GM19468 (cell line): Measurements from ENCODE around the gene SPRYD3.

Source experiments
- ATAC-seq: cut with Tn5 transposase; IDR thresholded peaks from one replicate; pipeline ENCODE4 v1.9.1; 2021; ENCODE audit warnings: mild to moderate bottlenecking, moderate library complexity, moderate number of reproducible peaks; ENCODE audit not compliant: unreplicated experiment; ENCODE audit errors: extremely low read depth

The SPRYD3 gene

DNA sequence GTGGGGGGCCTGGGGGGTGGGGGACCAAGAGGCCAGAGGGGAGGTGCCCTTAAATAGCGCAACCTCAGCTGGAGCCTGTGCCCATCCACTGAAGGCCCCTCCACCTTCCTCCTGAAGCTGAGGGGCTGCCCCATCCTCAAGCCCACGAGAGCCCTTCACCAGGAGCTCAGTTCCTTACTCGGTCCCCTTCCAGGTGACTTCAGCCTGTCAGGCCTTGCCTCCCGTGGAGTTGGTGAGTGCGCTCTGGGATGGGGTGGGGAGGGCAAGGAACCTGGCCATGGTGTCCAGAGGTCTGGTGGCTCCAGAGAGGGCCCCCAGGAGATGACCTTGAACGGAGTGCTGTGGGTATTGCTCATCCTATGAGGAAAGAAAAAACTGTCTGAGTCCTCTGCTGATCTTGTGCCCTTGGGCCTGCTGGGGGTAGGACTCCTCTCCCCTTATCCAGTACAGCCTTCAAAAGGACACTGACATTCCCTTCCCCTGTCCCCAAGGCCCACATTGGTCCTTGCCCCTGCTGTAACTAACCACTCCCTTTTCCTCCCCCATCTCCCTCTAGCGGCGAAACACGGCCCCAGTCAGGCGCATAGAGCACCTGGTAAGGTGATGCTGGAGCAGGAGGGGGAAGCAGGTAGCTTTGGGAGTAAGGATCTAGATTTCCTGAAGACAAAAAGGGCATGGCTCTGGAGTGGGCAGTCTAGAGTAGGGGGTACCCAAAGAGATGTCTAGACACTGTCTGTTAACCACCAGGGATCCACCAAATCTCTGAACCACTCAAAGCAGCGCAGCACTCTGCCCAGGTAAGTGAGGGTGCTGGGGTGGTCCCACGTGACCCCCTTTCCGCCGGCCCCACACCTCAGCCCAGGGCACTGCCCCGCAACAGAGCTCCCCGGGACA is 25.7 kb downstream of the SPRYD3 start:
- no peak for ATAC-seq

DNA sequence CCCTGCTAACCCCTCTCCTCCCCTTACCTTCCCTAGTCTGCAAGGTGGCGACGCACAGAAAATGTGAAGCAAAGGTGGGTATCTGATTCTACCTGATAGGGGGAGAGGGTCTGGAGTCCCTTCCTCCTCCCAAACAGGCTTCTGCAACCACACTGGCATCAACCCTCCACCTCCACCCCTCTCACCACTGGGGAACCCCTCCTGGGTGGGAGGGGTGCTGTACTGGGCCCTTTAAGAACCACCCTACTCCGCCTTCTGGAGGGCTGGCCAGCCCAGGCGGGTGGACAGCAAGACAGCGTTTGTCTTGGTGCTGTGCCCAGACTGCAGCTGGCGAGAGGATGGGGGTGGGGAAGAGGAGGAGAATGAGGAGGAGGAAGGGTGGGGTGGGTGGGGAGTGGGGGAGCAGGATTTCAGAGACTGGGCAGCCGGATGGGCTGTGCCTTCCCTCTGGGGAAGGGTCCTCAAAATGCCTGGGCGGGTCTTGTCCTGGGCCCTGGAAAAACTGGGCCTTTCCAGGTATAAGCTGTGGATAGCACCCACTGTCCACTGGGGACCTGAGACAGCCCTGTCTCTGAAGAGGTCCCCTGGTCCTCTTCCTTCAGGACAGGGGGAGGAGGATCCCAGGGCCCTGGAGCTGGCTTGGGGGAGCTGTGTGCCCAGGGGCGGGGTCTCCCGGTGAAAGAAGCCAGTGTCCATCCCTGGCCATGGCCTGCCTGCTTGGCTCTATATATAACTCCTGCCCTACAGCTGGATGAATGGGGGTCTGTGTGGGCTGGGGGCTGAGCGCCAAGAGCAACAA is 26.6 kb downstream of the SPRYD3 start:
- ATAC-seq, result no peak

GRCh38 chr12:53051881-53052412 is 27.2 kb downstream of the SPRYD3 start:
- ATAC-seq, result no peak

- ATAC-seq, result no peak
Measured at GRCh38 chr12:53051058-53051880, 27.9 kb downstream of the SPRYD3 start.

DNA sequence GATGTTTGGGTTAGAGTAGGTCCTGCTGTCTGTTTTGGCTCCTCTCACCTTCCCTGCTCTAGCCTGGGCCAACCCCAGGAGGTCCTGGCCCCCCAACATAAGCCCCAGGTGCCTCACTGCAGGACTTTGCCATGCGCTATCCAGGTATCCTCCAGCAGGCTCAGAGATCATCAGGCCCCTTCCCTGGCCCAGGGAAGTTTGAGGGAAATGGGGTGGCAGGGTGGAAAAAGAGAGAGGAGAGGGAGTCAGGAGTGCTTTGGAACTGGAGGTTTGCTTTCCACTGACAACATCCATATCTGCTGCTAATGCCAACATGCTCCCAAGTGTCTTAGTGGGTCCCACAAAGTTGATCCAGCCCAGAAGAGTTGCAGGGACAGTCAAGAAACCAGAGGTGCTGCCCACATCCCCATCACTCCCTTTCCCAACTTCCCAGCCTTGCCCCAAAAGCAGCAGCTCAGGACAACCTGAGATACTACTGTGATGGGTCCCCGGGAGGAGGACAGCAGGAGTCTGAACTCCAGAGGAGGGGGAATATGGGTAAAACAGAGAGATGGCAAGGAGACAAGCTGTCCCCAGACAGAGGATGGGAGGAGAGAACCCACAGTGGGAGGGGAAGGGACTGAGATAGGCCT is 28.6 kb downstream of the SPRYD3 start:
- ATAC-seq, result no peak

DNA sequence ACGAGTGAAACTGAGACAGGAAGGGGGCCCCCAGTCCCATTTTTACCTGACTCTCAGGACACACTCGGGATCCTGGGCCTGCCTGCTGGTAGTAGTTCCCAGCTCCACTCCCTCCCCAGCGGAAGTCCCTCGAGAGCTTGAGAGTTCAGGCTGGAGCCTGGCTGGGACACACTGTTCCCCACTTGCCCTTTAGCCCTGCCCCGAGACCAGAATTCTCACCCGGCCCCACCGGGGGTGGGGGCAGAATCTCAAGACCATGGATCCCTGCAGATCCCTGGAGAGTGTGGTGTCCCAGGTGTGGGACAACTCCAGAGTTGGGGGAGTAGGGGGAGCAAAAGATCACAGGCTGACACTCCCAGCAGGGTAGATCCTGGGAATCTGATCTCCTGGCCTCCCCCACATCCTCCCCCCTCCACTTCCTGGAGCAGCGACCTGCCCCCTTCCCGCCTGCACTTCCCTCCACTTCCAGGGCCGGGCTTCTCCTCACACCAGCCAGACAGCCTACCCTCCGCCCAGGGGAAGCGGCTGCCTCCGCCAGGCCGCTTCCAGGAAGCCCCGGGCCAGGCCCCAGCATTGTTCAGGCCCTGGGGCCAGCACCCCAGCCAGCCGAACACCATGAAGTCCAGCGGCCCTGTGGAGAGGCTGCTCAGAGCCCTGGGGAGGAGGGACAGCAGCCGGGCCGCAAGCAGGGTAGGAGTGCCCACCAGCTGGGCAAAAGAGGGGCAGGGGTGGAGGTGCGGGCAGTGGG is 29.4 kb downstream of the SPRYD3 start, which contains the start of gene TNS2:
Gene TNS2, plus strand, starts transcription at position 495 of the 748 bp plus-strand sequence. Its CDS starts 121 bp downstream, at position 616.
- ATAC-seq, result no peak

GRCh38 chr12:53048780-53049401 is 30.3 kb downstream of the SPRYD3 start:
- no peak for ATAC-seq

GRCh38 chr12:53048033-53048779 is 31.0 kb downstream of the SPRYD3 start:
- ATAC-seq, result no peak

- ATAC-seq, result peak; percentile 30
Measured at GRCh38 chr12:53047221-53048032, 31.8 kb downstream of the SPRYD3 start.

DNA sequence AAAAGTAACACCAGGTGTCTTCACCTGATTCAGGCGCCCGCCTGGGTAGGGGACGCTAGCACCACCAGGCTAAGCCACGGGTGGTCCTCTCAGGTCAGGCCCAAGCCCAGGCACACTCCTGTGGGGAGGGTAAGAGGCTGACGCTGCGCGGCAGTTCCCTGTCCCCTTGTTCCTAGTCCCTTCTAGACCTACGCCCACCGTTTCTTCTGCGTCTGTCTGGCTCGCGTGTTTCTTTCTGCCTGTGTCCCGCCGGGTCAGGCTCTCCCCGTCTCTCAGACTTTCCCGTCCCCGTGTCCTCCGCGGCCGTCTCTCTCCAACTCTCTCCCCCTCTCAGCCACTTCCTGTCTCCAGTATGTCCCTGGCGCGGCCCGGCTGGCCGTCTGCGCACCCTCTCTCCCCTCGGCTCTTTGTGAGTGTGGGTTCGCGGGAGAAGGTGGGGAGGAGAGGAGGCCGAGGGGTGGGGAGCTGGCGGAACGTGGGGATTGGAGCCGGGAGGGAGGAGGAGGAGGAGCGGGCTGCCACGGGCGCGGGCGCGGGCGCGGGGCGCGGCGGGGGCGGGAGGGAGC is 32.5 kb downstream of the SPRYD3 start:
- no peak for ATAC-seq

- no peak for ATAC-seq
Measured at GRCh38 chr12:53045696-53046045, 33.5 kb downstream of the SPRYD3 start.

- ATAC-seq, result no peak
Measured at GRCh38 chr12:53044896-53045695, 34.1 kb downstream of the SPRYD3 start.

DNA sequence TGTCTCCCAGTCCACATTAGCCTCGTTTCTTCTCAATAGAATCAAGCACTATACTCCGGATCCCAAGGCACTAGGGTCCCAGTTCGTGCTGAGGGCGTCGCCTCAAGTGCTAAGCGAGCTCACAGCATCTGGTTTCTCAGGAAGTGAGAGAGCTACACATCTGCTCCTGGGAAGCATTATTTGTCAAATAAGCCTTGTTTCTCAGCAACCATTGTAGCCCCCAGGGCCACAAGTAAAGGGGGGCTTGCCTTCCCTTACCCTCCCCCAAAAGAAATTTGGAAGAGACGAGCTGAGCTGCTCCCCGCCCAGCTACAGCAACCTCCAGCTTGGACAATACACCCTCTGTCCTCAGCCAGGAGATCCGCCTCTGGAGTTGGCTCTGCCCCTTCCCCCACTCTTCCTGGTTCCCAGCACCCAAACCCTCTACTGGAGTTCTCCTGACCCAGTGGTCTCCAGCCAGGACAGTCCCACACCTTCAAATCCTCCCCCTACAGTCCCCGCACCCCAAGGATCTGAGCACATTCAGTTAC is 35.1 kb downstream of the SPRYD3 start:
- no peak for ATAC-seq

- ATAC-seq, result no peak
Measured at GRCh38 chr12:53042607-53043454, 36.4 kb downstream of the SPRYD3 start.

DNA sequence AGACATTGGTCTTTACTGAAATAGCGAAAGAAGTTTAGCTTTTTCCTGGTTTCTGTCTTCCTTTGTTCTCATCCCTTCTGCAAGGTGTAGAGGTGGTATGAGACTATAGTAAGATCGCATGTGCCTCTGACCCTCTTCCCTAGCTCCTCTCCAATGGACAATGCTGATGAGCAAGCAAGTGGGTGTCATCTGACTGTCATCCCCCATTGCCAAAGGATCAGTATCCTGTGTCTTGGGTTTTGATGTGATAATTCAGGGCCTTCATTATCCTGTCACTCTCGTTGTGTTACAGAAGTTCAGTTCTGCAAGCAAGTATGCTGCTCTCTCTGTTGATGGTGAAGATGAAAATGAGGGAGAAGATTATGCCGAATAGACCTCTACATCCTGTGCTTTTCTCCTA is 39.3 kb downstream of the SPRYD3 start:
- no peak for ATAC-seq
